ENCODE data around the gene CCDC85C.

CCDC85C gene

DNA sequence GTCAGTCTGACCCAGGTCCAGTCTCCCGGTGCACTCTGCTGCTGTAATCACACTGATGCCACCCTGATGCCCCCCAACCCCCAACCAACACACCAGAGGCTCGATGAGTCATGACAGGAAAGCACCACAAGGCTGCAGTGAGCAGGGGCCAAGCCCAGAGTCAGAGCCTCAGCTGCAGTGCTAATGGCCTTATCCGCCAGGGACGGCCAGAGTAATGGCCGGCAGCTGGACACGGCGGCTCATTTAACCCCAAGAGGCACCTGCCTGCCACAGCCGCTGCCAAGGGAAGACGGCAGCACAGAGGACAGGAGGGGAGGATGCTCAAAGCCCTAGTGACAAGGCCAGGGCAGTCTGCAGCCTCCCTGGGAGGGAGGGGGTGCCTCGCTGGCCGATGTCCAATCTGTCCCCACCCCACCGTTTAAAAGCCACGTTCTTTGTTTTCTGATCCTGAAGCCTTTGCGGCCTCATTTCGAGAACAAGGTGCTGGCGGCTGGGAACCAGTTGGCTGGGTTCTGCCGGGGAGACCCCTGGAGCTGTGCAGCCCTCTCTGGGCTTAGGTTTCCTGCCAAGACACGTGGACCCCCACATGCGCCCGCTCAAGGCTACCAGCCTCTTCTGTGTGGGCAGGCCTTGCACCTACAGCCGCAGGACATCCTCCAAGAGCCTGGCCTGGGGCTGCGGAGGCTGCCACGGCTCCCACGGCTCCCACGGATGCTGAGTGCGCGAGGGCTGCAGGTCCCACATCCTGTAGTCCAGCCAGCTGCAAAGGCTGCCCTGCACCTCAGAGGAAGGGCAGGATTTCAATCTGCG lies 13.1 kb downstream of the CCDC85C start:
- Mint-ChIP-seq H3K4me1 (peaks cover 25% of the 10 kb centered on the region), H3K36me3 (no peaks in the 10 kb centered on the region), H3K27ac (no peak overlapping the region), H3K9me3 (no peaks in the 10 kb centered on the region), H3K27me3 (no peaks in the 10 kb centered on the region), H3K4me3 (no peak overlapping the region)

DNA sequence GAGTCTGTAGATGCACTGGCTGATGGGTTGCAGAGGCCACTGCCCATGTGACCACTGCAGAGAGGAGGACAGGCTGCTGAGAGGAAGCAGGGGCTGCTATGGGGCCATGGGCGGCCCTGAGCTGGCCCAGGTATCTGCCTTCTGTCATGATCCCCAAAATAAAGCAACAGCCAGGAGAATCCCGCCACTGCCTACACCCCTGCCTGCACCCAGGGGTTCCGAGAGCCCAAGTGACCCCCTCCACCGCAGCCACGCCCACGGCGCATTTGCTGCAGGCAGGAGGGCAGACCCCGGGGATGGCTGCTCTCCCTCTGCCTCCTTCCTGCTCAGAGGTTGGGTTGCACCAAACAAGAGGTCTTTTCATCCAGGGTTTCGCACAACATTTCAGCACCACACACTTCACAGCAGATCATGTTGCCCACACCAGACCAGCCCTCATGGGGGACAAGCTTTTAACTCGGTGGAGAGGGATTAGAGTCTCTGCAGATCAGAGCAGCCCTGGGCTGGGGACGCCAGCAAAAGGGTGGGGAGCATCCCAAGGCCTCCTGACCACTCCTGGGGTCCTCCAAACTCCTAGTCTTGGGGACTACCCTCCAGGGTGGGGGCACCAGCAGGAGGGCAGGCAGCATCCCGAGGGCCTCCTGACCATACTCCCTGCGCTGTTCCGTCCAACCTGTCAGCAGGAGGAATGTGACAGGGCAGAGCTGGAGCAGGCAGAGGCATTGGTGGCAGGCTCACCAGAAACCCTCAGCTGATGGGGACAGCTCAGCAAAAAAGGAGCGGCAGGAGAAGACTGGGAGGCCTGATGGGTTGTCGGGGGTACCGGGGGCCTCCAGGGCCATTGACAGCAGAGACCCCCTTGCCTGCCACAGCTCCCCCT lies 14.1 kb downstream of the CCDC85C start:
- Mint-ChIP-seq H3K4me3 (no peak overlapping the region), H3K27ac (no peak overlapping the region), H3K9me3 (no peaks in the 10 kb centered on the region), H3K27me3 (no peaks in the 10 kb centered on the region), H3K4me1 (peaks cover 18% of the 10 kb centered on the region), H3K36me3 (no peaks in the 10 kb centered on the region)

DNA sequence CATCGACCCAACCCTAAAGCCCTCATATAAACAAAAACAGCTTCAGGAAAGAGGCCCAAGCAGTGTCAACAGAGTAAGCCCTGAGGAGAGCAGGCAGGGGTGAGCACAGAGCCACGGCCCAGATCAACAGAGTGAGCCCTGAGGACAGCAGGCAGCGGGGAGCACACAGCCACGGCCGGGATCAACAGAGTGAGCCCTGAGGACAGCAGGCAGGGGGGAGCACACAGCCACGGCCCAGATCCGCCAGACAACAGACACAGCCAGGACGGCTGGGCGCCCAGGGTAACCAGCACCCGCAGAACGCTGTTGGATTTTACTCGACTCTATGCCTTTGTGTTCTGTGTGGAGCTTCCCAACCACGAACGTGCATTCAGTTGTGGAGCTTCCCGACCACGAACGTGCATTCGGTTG lies 15.0 kb downstream of the CCDC85C start:
- Mint-ChIP-seq H3K9me3 (no peaks in the 10 kb centered on the region), H3K27ac (no peak overlapping the region), H3K36me3 (no peaks in the 10 kb centered on the region), H3K27me3 (no peaks in the 10 kb centered on the region), H3K4me3 (no peak overlapping the region), H3K4me1 (peaks cover 17% of the 10 kb centered on the region)

- no peaks in the 10 kb centered on the region for H3K27me3 Mint-ChIP-seq
These were observed 16.3 kb downstream of the CCDC85C start for GRCh38 chr14:99587460-99588278.

DNA sequence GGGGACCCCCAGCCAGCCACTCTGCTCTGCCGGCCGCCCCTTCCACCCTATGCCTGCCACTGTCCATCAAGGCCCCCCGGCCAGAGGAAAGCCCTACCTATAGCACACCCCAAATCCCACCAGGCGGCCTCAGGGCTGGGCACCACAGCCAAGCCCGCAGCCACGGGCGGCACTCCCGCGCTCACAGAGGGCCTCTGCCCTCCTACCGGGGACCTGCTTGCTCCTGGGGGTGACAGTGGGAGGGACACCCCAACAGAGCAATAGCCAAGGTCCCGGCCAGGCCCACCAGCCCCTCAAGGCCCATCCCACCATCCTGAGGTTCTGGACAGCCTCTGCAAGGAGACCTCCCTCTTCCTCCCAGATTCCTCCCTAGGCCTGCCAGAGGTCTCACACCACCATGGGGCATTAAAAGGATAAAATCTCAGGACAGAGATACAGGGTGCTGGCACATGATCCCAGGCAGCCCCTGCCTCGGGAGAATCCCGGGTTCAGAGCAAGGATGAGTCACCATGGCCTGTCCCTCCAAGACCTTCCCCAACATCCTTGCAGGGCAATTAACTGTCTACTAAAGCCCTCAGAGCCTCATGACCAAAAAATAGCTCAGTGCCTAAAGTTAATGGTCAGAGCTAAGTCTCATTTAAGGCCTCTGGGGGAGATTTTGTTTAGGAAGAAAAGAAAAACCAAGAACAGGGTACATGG lies 17.1 kb downstream of the CCDC85C start:
- Mint-ChIP-seq H3K27me3 (no peaks in the 10 kb centered on the region), H3K4me1 (peaks cover 17% of the 10 kb centered on the region), H3K9me3 (no peaks in the 10 kb centered on the region), H3K27ac (no peak overlapping the region), H3K36me3 (no peaks in the 10 kb centered on the region), H3K4me3 (no peak overlapping the region)

More at GRCh38 chr14:99587460-99588278, 16.3 kb downstream of the CCDC85C start:
- H3K4me1 Mint-ChIP-seq = peaks cover 17% of the 10 kb centered on the region
- no peak overlapping the region for H3K27ac Mint-ChIP-seq
- no peak overlapping the region for H3K4me3 Mint-ChIP-seq
- no peaks in the 10 kb centered on the region for H3K9me3 Mint-ChIP-seq
- no peaks in the 10 kb centered on the region for H3K36me3 Mint-ChIP-seq

DNA sequence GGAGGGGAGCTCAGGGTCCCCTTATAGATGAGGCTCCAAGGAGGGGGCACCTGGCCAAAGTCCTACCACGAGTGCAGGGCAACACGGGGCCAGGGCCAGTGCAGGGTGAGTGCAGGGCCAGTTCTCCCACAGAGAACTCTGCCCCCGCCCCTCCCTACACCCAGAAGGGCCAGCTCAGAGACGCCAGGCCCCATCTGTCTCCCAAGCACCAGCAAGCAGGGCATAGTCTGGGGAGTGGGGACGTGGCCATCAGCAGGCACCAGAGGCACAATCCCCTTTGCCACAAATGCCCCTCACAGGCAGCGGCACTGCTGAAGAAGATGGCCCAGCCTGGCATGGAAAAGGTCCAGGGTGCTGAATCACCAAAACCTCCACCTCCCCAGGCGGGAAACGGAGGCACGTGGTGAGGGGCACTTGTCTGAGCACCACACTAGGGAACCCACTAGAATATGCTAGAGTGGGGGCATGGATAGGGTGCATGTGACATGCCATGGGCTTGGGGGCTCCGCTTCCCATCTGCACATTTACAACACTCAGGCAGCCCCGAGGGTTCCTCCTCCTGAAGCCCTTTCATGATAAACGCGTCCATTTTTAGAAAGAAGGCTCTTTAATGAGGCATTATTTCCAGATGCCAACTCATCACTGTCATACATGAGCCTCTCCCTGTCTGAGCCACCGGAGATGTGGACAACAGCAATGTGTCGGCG lies 17.8 kb downstream of the CCDC85C start:
- Mint-ChIP-seq H3K36me3 (no peaks in the 10 kb centered on the region), H3K4me3 (no peak overlapping the region), H3K27ac (no peak overlapping the region), H3K9me3 (no peaks in the 10 kb centered on the region), H3K4me1 (peaks cover 17% of the 10 kb centered on the region), H3K27me3 (no peaks in the 10 kb centered on the region)

GRCh38 chr14:99584823-99585222 lies 19.2 kb downstream of the CCDC85C start:
- Mint-ChIP-seq H3K4me1 (peaks cover 13% of the 10 kb centered on the region), H3K4me3 (no peak overlapping the region), H3K27ac (no peak overlapping the region), H3K9me3 (no peaks in the 10 kb centered on the region), H3K27me3 (no peaks in the 10 kb centered on the region), H3K36me3 (no peaks in the 10 kb centered on the region)

- no peak overlapping the region for H3K4me3 Mint-ChIP-seq
- H3K27ac Mint-ChIP-seq = no peak overlapping the region
- H3K9me3 Mint-ChIP-seq = no peaks in the 10 kb centered on the region
- H3K4me1 Mint-ChIP-seq = peaks cover 3% of the 10 kb centered on the region
- no peaks in the 10 kb centered on the region for H3K27me3 Mint-ChIP-seq
- no peaks in the 10 kb centered on the region for H3K36me3 Mint-ChIP-seq
These were observed 22.1 kb downstream of the CCDC85C start for GRCh38 chr14:99581938-99582337.

- no peaks in the 10 kb centered on the region for H3K9me3 Mint-ChIP-seq
- H3K4me3 Mint-ChIP-seq = no peak overlapping the region
- H3K27me3 Mint-ChIP-seq = no peaks in the 10 kb centered on the region
- no peaks in the 10 kb centered on the region for H3K36me3 Mint-ChIP-seq
- peaks cover 3% of the 10 kb centered on the region for H3K4me1 Mint-ChIP-seq
- no peak overlapping the region for H3K27ac Mint-ChIP-seq
These were observed 22.6 kb downstream of the CCDC85C start for GRCh38 chr14:99581374-99581773.

DNA sequence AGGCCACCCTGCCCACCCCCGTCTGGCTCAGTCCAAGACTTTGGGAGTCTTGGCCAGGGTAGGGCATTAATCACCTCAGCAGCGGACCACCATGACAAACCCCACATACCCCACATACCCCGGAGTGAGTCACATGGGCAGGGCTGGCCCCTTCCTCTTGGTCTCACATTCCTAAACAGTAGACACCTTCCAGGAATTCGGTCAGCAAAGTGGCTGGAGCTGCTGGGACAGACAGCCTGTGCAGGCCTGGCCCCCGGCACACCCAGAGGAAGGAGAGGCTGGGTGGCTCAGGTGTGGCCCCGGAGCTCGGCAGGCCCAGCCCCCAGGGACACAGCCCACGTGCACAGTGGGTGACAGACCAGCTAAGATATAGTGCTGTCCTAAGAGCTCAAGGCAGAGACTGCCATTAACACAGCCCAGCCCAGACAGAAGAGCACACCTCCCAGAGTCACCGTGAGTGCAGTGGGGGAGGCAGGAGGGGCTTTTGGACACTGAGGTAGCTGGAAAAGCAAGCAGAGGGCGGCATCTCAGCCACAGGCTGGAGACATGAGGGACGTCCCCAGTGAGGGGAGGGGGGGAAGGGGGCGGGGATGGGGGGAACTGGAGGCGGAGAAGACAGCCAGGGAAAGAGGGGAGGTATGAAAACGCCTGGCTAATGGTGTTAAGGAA lies 24.0 kb downstream of the CCDC85C start:
- Mint-ChIP-seq H3K27ac (no peak overlapping the region), H3K36me3 (no peaks in the 10 kb centered on the region), H3K4me1 (peaks cover 3% of the 10 kb centered on the region), H3K4me3 (no peak overlapping the region), H3K27me3 (no peaks in the 10 kb centered on the region), H3K9me3 (no peaks in the 10 kb centered on the region)

DNA sequence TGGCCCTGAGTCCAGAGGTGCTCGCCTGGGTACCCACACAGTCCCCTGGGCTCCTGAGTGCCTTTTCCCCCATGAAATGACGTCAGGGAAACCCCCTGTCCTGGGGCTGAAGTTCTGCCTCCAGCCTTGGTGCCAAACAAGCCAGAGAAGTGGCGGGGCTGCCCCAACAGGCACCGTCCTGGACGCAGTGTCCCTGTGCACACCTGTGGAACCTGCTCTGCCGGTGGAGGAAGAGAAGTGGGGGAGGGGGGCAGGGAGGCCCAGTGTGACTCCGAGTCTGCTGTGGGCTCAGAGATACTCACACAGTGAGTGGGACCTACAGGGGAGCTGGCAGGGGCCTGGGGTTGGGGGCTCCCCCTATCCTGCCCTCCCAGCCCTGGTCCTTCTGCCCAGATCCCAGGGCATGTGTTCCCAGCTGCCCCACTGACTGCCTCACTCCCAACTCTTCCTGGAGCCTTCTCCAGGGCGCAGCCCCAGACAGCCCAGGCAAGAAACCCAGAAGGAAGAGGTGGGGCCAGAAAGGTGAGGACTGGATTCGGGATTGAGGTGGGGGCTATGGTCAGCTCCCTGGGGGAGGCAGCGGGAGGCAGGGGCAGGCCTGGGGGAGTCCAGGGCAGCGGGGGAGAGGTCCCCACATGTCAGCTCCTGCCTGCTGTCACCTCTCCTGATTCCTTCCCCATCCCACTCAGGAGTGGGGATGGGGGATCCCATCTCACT lies 24.7 kb downstream of the CCDC85C start:
- Mint-ChIP-seq H3K36me3 (no peaks in the 10 kb centered on the region), H3K27me3 (no peaks in the 10 kb centered on the region), H3K4me1 (peaks cover 3% of the 10 kb centered on the region), H3K27ac (no peak overlapping the region), H3K4me3 (no peak overlapping the region), H3K9me3 (no peaks in the 10 kb centered on the region)

- H3K27me3 Mint-ChIP-seq = no peaks in the 10 kb centered on the region
- no peak overlapping the region for H3K27ac Mint-ChIP-seq
- no peaks in the 10 kb centered on the region for H3K9me3 Mint-ChIP-seq
- no peaks in the 10 kb centered on the region for H3K36me3 Mint-ChIP-seq
- peaks cover 3% of the 10 kb centered on the region for H3K4me1 Mint-ChIP-seq
- no peak overlapping the region for H3K4me3 Mint-ChIP-seq
These were observed 25.4 kb downstream of the CCDC85C start for GRCh38 chr14:99578541-99579101.
